ENCODE measurements around the gene TANC1. TPM values are rescaled to one million over a fixed set of nuclear protein-coding genes. Genes with fewer than 3 reads are reported as not detected.

TANC1 gene
- total RNA-seq, 6 donors from 2014 or later, result 41.6 to 101 (median 75.5) TPM

- ATAC-seq (ENCODE audit: low FRiP score in 2 of 2) (no peak), DNase-seq (no peak)
- Histone ChIP-seq H3K36me3 (peaks cover 0 to 17% (median 0%) of the 10 kb centered on the region in 4 donors), H3K4me3 (no peak overlapping the region), H3K27ac (no peak overlapping the region), H3K9me3 (no peaks in the 10 kb centered on the region), H3K27me3 (no peaks in the 10 kb centered on the region), H3K4me1 (no peaks in the 10 kb centered on the region)
- WGBS, 2 donors, result 92 to 93% methylated on average over 1 of the region's 1 CpG
- TF ChIP-seq EP300 (IDR thresholded peaks at IDR 0.05) (no peak), POLR2AphosphoS5 (IDR thresholded peaks at IDR 0.05) (no peak), POLR2A (IDR thresholded peaks at IDR 0.05) (no peak), CTCF (IDR thresholded peaks at IDR 0.05) (no peak)
Observed at GRCh38 chr2:159275111-159275510, 306.7 kb downstream of the TANC1 start.

DNA sequence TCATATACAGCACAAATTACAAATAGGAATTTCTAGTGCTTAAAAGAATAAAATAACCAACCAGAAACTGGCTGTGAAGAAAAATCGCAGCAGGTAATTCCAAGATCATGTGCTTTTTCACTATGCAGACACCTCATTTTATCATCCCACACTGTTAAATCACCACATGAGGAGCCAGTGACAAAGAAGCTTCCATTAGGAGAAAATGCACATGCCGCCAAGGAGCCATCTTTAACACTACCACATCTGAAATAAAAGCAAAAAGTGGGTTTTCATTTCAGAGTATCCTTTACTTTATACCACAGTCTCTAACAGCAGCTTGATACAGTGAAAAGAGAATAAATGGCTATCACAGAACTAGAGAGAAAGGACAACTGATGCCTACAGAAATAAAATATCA is 311.3 kb downstream of the TANC1 start:
- Histone ChIP-seq H3K9me3 (no peaks in the 10 kb centered on the region), H3K27me3 (no peaks in the 10 kb centered on the region), H3K4me3 (no peak overlapping the region), H3K36me3 (peaks cover 0 to 23% (median 9%) of the 10 kb centered on the region in 4 donors), H3K4me1 (peaks cover 0 to 1% (median 0%) of the 10 kb centered on the region in 4 donors), H3K27ac (no peak overlapping the region)
- no peak for DNase-seq
- TF ChIP-seq POLR2AphosphoS5 (IDR thresholded peaks at IDR 0.05) (no peak), CTCF (IDR thresholded peaks at IDR 0.05) (no peak), POLR2A (IDR thresholded peaks at IDR 0.05) (no peak), EP300 (IDR thresholded peaks at IDR 0.05) (no peak)
- 93 to 97% methylated on average over 2 of the region's 2 CpGs for WGBS, 2 donors
- ATAC-seq (ENCODE audit: low FRiP score in 2 of 2), result no peak

GRCh38 chr2:159281002-159281401 is 312.6 kb downstream of the TANC1 start:
- 94 to 98% methylated on average over 6 of the region's 6 CpGs for WGBS, 2 donors
- ATAC-seq (ENCODE audit: low FRiP score in 2 of 2) (no peak), DNase-seq (no peak)
- H3K4me3 ChIP-seq, result no peak overlapping the region
- peaks cover 6 to 13% (median 9%) of the 10 kb centered on the region in 4 donors for H3K4me1 ChIP-seq
- no peak for TF ChIP-seq POLR2AphosphoS5 (IDR thresholded peaks at IDR 0.05)
- H3K27me3 ChIP-seq, result no peaks in the 10 kb centered on the region
- H3K27ac ChIP-seq, result no peak overlapping the region
- peaks cover 0 to 23% (median 9%) of the 10 kb centered on the region in 4 donors for H3K36me3 ChIP-seq
- H3K9me3 ChIP-seq, result no peaks in the 10 kb centered on the region

Small RNA genes within 50 kb of the gene (small RNA-seq; reads per million reads assigned to genes)
- 0 to 0.29 (median 0) reads per million in 4 donors for gene MIR6888
- gene RNU2-21P, result 0 reads per million in 4 donors
- 0 reads per million in 4 donors for gene RNU6-580P

Other genes with a start within 250 kb of the TANC1 start
- gene DAPL1, start 173.3 kb upstream of the TANC1 start, total RNA-seq, result under 1 TPM in 1 of 6 donors, not detected in 5; 0.43 TPM